Body of pancreas (tissue), 4 donors: ENCODE results near the gene TNIK. TPM values are rescaled to one million over a fixed set of nuclear protein-coding genes. Genes with fewer than 3 reads are reported as not detected.

Experiments
- ATAC-seq: fragments of 150-250 bp; one replicate; pipeline ENCODE4 v1.9.1; 2016
- DNase-seq, 4 donors: peaks; one replicate each; pipeline ENCODE4 v3.0.0-alpha.2; 2019
- H3K27ac ChIP-seq, 4 donors: fragments of 200-600 bp; sonication (generic); 1 replicate in 3 of 4; 2 replicates in 1 of 4; pipeline versions ENCODE4 v1.5.1 to v1.6.1; 2016 to 2019; ENCODE audit warnings: mild to moderate bottlenecking in 1 of 4, mixed read lengths in 1 of 4, moderate library complexity in 1 of 4
- H3K27me3 ChIP-seq, 2 donors: fragments of 200-600 bp; sonication (generic); one replicate each; pipeline ENCODE4 v1.6.0; 2016; ENCODE audit warnings: mild to moderate bottlenecking in 1 of 2
- H3K36me3 ChIP-seq, 2 donors: fragments of 200-600 bp; sonication (generic); replicated peaks in 1 of 2; 2 replicates each; pipeline ENCODE4 v1.5.1; 2016; ENCODE audit warnings: low read depth in 2 of 2; ENCODE audit not compliant: insufficient read depth in 1 of 2
- H3K4me1 ChIP-seq: fragments of 200-600 bp; sonication (generic); one replicate; pipeline ENCODE4 v1.6.0; 2016
- H3K4me3 ChIP-seq, 2 donors: fragments of 200-600 bp; sonication (generic); 1 replicate in 1 of 2; 2 replicates in 1 of 2; pipeline ENCODE4 v1.5.1; 2016 to 2019
- H3K9me3 ChIP-seq, 3 donors: fragments of 200-600 bp; sonication (generic); 1 replicate in 2 of 3; 2 replicates in 1 of 3; pipeline ENCODE4 v1.5.1; 2016
- CTCF ChIP-seq, 7 experiments: fragments of 450-650 bp in 4 of 7; fragments of 200-600 bp in 3 of 7; sonication (generic) in 3 of 7; IDR thresholded peaks; one replicate each; pipeline ENCODE4 v1.5.1; 2016 to 2019; ENCODE audit warnings: antibody characterized with exemption in 7 of 7
- POLR2A ChIP-seq, 3 donors: fragments of 450-650 bp; IDR thresholded peaks; one replicate each; pipeline ENCODE4 v1.6.1; 2016; ENCODE audit warnings: antibody characterized with exemption in 3 of 3, mild to moderate bottlenecking in 2 of 3
- WGBS, 2 donors: methylation state at CpG; one replicate each; pipeline ENCODE4 v1.1.5; 2017; 5-methylcytosine and 5-hydroxymethylcytosine counted together
- intact Hi-C: fragments of 100-400 bp; cut with DNase I; formaldehyde crosslinking; loops from one replicate; pipeline ENCODE4 v1.15.1; 2023
- total RNA-seq, 2 donors: library from RNA; depleted of rRNA; stranded (reverse); fragments of >200 nt; gene quantifications; one replicate each; pipeline ENCODE4 v1.1.0, GENCODE V29; 2016

The TNIK gene
- total RNA-seq, 2 donors from 2014 or later, result 7.6 to 9.6 TPM

DNA sequence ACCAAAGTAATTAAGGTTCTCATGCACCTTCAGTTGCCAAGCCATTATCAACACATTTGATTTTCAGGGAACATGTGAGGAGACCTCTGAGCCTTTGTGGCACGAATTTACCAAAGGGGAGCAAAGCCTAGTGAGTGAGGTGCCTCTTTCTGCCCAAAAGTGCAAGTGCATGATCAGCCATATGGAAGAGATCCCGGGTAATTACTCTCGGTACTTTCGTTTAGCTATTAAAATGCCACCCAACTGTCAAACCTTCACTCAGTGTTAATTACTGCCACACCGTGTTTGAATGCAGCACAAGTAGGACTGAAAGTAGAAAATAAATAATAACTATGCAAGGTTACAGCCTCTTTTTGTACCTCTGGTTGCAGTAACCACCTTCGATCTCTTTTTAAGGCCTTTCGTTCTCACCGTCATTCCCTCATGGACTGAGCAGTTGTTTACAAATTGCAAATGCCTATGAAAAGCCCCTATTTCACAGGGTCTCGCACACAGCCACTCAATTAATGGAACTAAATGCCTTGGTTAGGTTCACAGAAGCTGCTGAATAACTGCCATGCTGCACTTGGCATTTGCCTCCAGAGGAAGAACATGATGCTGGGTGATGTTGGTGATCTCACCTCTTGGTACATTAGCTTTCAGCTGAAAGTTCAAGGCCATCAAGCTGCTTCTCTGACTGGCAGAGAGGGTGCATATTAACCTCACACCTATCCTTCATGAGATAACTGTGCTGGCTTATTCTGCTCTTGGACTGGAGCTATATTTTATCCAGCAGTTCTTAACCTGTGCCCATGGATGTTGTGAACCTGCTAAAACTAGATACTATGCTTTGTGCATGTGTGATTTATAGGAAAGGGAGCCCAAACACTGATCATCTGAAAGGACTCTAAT is 69.9 kb downstream of the TNIK start:
- DNase-seq (no peak), ATAC-seq (no peak)
- H3K4me1 ChIP-seq, result peaks cover 15% of the 10 kb centered on the region
- H3K27ac ChIP-seq, result no peak overlapping the region
- no peaks in the 10 kb centered on the region for H3K27me3 ChIP-seq
- no peaks in the 10 kb centered on the region for H3K9me3 ChIP-seq
- TF ChIP-seq CTCF (IDR thresholded peaks at IDR 0.05) (no peak), POLR2A (IDR thresholded peaks at IDR 0.05) (no peak)
- 89 to 90% methylated on average over 9 of the region's 9 CpGs for WGBS, 2 donors
- intact Hi-C loops, result no loop called here
- H3K4me3 ChIP-seq, result no peak overlapping the region
- no peaks in the 10 kb centered on the region for H3K36me3 ChIP-seq

DNA sequence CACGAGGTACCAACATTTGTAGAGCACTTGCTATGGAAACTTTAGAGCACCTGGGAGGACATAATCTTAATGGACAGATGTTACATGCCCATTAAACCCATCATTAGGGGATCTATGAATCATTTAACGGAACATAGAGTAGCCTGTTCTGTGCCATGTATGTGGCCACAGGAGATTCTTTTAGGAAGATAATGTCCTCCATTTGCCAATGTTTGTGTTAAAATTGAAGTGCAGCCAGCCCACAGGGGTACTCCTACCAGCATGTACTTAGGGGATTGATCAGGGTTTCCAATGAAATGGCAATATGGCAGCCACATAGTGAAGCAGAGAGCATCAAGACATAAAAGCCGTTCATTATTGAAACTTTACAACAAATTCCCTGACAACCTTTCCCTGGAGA is 70.7 kb downstream of the TNIK start:
- DNase-seq (no peak), ATAC-seq (no peak)
- no peaks in the 10 kb centered on the region for H3K36me3 ChIP-seq
- no peak overlapping the region for H3K4me3 ChIP-seq
- TF ChIP-seq POLR2A (IDR thresholded peaks at IDR 0.05) (no peak), CTCF (IDR thresholded peaks at IDR 0.05) (no peak)
- H3K27ac ChIP-seq, result no peak overlapping the region
- H3K27me3 ChIP-seq, result no peaks in the 10 kb centered on the region
- peaks cover 15% of the 10 kb centered on the region for H3K4me1 ChIP-seq
- H3K9me3 ChIP-seq, result no peaks in the 10 kb centered on the region
- intact Hi-C loops, result no loop called here
- WGBS, 2 donors, result 65 to 76% methylated on average over 3 of the region's 3 CpGs

DNA sequence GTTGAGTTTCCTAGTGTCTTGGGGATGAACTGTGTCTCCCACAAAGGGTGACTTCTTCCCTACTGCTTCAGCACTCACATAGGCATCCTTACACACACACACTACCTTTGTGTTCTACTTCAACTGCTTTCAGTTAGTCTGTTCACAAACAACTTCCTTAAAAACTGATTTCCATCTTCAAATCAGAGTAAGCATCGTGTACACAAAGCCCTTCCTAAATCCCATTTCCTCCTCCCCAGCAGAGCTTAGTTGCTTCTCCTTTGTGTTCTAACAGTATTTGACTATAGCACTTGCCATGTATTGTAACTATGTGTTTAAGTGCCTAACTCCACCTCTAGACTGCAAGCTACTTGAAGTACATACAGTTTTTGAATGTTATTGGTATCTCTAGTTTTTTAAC is 71.7 kb downstream of the TNIK start:
- 52 to 93% methylated on average over 1 of the region's 1 CpG for WGBS, 2 donors
- ATAC-seq, result no peak

GRCh38 chr3:171387062-171387461 is 73.1 kb downstream of the TNIK start:
- no peak for ATAC-seq
- DNase-seq, result no peak
- H3K27ac ChIP-seq, result no peak overlapping the region
- TF ChIP-seq POLR2A (IDR thresholded peaks at IDR 0.05) (no peak), CTCF (IDR thresholded peaks at IDR 0.05) (no peak)
- intact Hi-C loops, result no loop called here
- H3K27me3 ChIP-seq, result no peaks in the 10 kb centered on the region
- no peak overlapping the region for H3K4me3 ChIP-seq
- no peaks in the 10 kb centered on the region for H3K4me1 ChIP-seq
- no peaks in the 10 kb centered on the region for H3K9me3 ChIP-seq
- no peaks in the 10 kb centered on the region for H3K36me3 ChIP-seq

More for the DNA sequence above, 71.7 kb downstream of the TNIK start:
- intact Hi-C loops, result no loop called here
- no peak for DNase-seq
- Histone ChIP-seq H3K27ac (no peak overlapping the region), H3K27me3 (no peaks in the 10 kb centered on the region), H3K4me3 (no peak overlapping the region), H3K36me3 (no peaks in the 10 kb centered on the region), H3K9me3 (no peaks in the 10 kb centered on the region), H3K4me1 (peaks cover 14% of the 10 kb centered on the region)
- TF ChIP-seq CTCF (IDR thresholded peaks at IDR 0.05) (no peak), POLR2A (IDR thresholded peaks at IDR 0.05) (no peak)

DNA sequence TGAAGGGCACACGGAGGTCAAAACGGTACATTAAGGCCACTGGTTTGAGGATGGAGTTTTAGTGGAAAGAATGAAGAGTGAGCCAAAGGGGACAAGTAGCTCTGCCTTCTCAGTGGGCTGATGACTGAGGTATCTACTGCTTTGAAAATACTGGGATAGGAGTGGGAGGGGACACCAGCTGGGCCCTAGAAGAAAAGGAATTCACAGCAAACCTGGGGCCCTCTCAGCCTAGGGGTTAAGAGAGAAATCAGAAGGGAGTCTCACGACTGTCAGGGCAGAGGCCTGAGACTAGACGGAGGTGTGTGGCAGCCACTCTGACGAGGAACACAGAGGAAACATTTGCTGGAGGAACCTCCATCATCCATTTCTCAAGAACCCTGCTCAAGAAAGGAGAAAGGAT is 75.1 kb downstream of the TNIK start:
- H3K4me1 ChIP-seq, result no peaks in the 10 kb centered on the region
- TF ChIP-seq POLR2A (IDR thresholded peaks at IDR 0.05) (no peak), CTCF (IDR thresholded peaks at IDR 0.05) (no peak)
- H3K27ac ChIP-seq, result no peak overlapping the region
- H3K36me3 ChIP-seq, result no peaks in the 10 kb centered on the region
- no peak overlapping the region for H3K4me3 ChIP-seq
- no peaks in the 10 kb centered on the region for H3K27me3 ChIP-seq
- intact Hi-C loops, result no loop called here
- no peak for ATAC-seq
- H3K9me3 ChIP-seq, result no peaks in the 10 kb centered on the region
- DNase-seq, result no peak
- WGBS, 2 donors, result 89 to 90% methylated on average over 5 of the region's 5 CpGs
